SK-N-MC (cell line): ENCODE data around the gene CCDC183.

Experiments
- FOXP2 ChIP-seq: optimal IDR thresholded peaks from 2 replicates; pipeline ENCODE3; 2011; ENCODE audit warnings: mild to moderate bottlenecking, moderate library complexity; ENCODE audit not compliant: insufficient read depth; ENCODE audit errors: extremely low read length, control extremely low read depth
- POLR2AphosphoS5 ChIP-seq: IDR thresholded peaks from 2 replicates; pipeline ENCODE4 v1.6.1; 2012; ENCODE audit warnings: mild to moderate bottlenecking, low read depth, low read length, borderline replicate concordance

GRCh38 chr9:136786451-136786850 lies 9.7 kb upstream of the CCDC183 start:
- TF ChIP-seq FOXP2 (no peak), POLR2AphosphoS5 (no peak)
